Testis (tissue), 3 donors: ENCODE measurements around the gene TTLL10. TPM values are rescaled to one million over a fixed set of nuclear protein-coding genes. Genes with fewer than 3 reads are reported as not detected.

ENCODE experiments used
- DNase-seq: peaks from one replicate; pipeline ENCODE4 v3.0.0-alpha.2; 2019
- H3K27ac ChIP-seq, 2 donors: fragments of 200-600 bp; sonication (generic); one replicate each; pipeline ENCODE4 v1.5.1; 2019
- H3K27me3 ChIP-seq: fragments of 200-600 bp; sonication (generic); one replicate; pipeline ENCODE4 v1.5.1; 2019
- H3K36me3 ChIP-seq: fragments of 200-600 bp; sonication (generic); one replicate; pipeline ENCODE4 v1.5.1; 2017; ENCODE audit warnings: low read depth; ENCODE audit errors: missing control alignments
- H3K4me1 ChIP-seq: fragments of 200-600 bp; sonication (generic); one replicate; pipeline ENCODE4 v1.5.1; 2019
- H3K4me3 ChIP-seq, 2 donors: fragments of 200-600 bp; sonication (generic); one replicate each; pipeline ENCODE4 v1.5.1; 2017 to 2019
- H3K9me3 ChIP-seq: fragments of 200-600 bp; sonication (generic); one replicate; pipeline ENCODE4 v1.5.1; 2017
- CTCF ChIP-seq, 3 experiments: fragments of 450-650 bp in 2 of 3; fragments of 200-600 bp in 1 of 3; sonication (generic) in 1 of 3; IDR thresholded peaks; one replicate each; pipeline ENCODE4 v1.5.1; 2016 to 2019; ENCODE audit warnings: antibody characterized with exemption in 3 of 3, mild to moderate bottlenecking in 2 of 3, moderate library complexity in 1 of 3
- POLR2A ChIP-seq: fragments of 450-650 bp; IDR thresholded peaks from one replicate; pipeline ENCODE4 v1.6.1; 2017; ENCODE audit warnings: antibody characterized with exemption, mild to moderate bottlenecking, moderate library complexity
- WGBS, 2 donors: methylation state at CpG; one replicate each; pipeline ENCODE4 v1.1.5; 2018; 5-methylcytosine and 5-hydroxymethylcytosine counted together
- intact Hi-C: fragments of 100-400 bp; cut with DNase I; formaldehyde crosslinking; loops from one replicate; pipeline ENCODE4 v1.15.1; 2023; ENCODE audit warnings: low total_unique reads
- polyA plus RNA-seq: library from polyadenylated mRNA; stranded (reverse); fragments of 350-450 nt; fragmentation: Illumina TruSeq; extraction: RNeasy Lipid Tissue Mini Kit (QIAGEN cat#74804); gene quantifications from one replicate; pipeline ENCODE4 v1.2.3, GENCODE V29; 2014; ENCODE audit warnings: low read depth, low replicate concordance; ENCODE audit not compliant: insufficient read depth
- total RNA-seq, 2 donors: library from RNA; depleted of rRNA; stranded (reverse); fragments of >200 nt; gene quantifications; one replicate each; pipeline ENCODE4 v1.2.3, GENCODE V29; 2016

Gene TTLL10
- total and polyA plus RNA-seq, 3 donors from 2014 or later, result 20.4 to 58.0 (median 44.9) TPM

- WGBS, 2 donors, result 72 to 93% methylated on average over 4 to 26 of the region's 26 CpGs
- no peaks in the 10 kb centered on the region for H3K36me3 ChIP-seq
- TF ChIP-seq POLR2A (no peak), CTCF (IDR thresholded peaks at IDR 0.05) (no peak)
- H3K4me1 ChIP-seq, result no peaks in the 10 kb centered on the region
- no peak for DNase-seq
- no peaks in the 10 kb centered on the region for H3K9me3 ChIP-seq
- no peak overlapping the region for H3K27ac ChIP-seq
- H3K27me3 ChIP-seq, result no peaks in the 10 kb centered on the region
- intact Hi-C loops, result loop anchor here (10.0 kb wide), 1 partner anchor 117 kb away; no protein-coding TSS in a partner anchor
- H3K4me3 ChIP-seq, result no peak overlapping the region
These were observed 68.0 kb downstream of the TTLL10 start for GRCh38 chr1:1241588-1242219.

GRCh38 chr1:1242461-1243265 is 69.0 kb downstream of the TTLL10 start:
- H3K27me3 ChIP-seq, result no peaks in the 10 kb centered on the region
- WGBS, 2 donors, result 93 to 100% methylated on average over 3 to 40 of the region's 41 CpGs
- intact Hi-C loops, result loop anchor here (10.0 kb wide), 1 partner anchor 118 kb away; no protein-coding TSS in a partner anchor

GRCh38 chr1:1243266-1243660 is 69.6 kb downstream of the TTLL10 start:
- DNase-seq, result no peak
- 92 to 97% methylated on average over 11 to 23 of the region's 23 CpGs for WGBS, 2 donors
- Histone ChIP-seq H3K9me3 (no peaks in the 10 kb centered on the region), H3K4me3 (no peak overlapping the region), H3K27me3 (no peaks in the 10 kb centered on the region), H3K27ac (no peak overlapping the region), H3K4me1 (peaks cover 3% of the 10 kb centered on the region), H3K36me3 (no peaks in the 10 kb centered on the region)
- no peak for TF ChIP-seq CTCF (IDR thresholded peaks at IDR 0.05)
- no peak for TF ChIP-seq POLR2A
- intact Hi-C loops, result loop anchor here (10.0 kb wide), 1 partner anchor 118 kb away; no protein-coding TSS in a partner anchor

More at GRCh38 chr1:1242461-1243265, 69.0 kb downstream of the TTLL10 start:
- no peaks in the 10 kb centered on the region for H3K36me3 ChIP-seq
- no peak overlapping the region for H3K4me3 ChIP-seq
- H3K27ac ChIP-seq, result no peak overlapping the region
- no peak for TF ChIP-seq POLR2A
- no peak for TF ChIP-seq CTCF (IDR thresholded peaks at IDR 0.05)
- H3K9me3 ChIP-seq, result no peaks in the 10 kb centered on the region
- peaks cover 3% of the 10 kb centered on the region for H3K4me1 ChIP-seq
- DNase-seq, result no peak

- intact Hi-C loops, result loop anchor here (10.0 kb wide), 1 partner anchor 119 kb away; no protein-coding TSS in a partner anchor
- Histone ChIP-seq H3K9me3 (no peaks in the 10 kb centered on the region), H3K27ac (no peak overlapping the region), H3K4me3 (no peak overlapping the region), H3K27me3 (no peaks in the 10 kb centered on the region), H3K4me1 (peaks cover 3% of the 10 kb centered on the region), H3K36me3 (no peaks in the 10 kb centered on the region)
- no peak for DNase-seq
- TF ChIP-seq POLR2A (no peak), CTCF (IDR thresholded peaks at IDR 0.05) (no peak)
- WGBS, 2 donors, result 84 to 100% methylated on average over 1 to 23 of the region's 23 CpGs
These were observed 70.1 kb downstream of the TTLL10 start for GRCh38 chr1:1243807-1244191.
